Omental fat pad (tissue), 4 donors: ENCODE results near the gene BCAT1. TPM values are rescaled to one million over a fixed set of nuclear protein-coding genes. Genes with fewer than 3 reads are reported as not detected.
"Not testable (repeated sequence)": the region's sequence is repeated elsewhere in the genome, so short reads cannot be mapped to it uniquely, and the experiment has no call there.

Source experiments
- ATAC-seq: fragments of 150-250 bp; one replicate; pipeline ENCODE4 v1.9.1; 2016; ENCODE audit warnings: mild to moderate bottlenecking, moderate library complexity; ENCODE audit not compliant: low FRiP score
- DNase-seq: peaks from one replicate; pipeline ENCODE4 v3.0.0-alpha.2; 2019; ENCODE audit warnings: low spot score
- total RNA-seq, 4 donors: library from RNA; depleted of rRNA; stranded (reverse); fragments of >200 nt; gene quantifications; one replicate each; pipeline ENCODE4 v1.1.0, GENCODE V29; 2016
- TF ChIP-seq, protein P1 (sequence below), 3 donors: fragments of 450-650 bp; IDR thresholded peaks; one replicate each; pipeline ENCODE4 v1.5.1; 2016 to 2017; ENCODE audit warnings: antibody characterized with exemption in 3 of 3, mild to moderate bottlenecking in 3 of 3, moderate library complexity in 2 of 3

BCAT1 gene
- total RNA-seq, 4 donors from 2014 or later: 33.7 to 53.4 (median 44.4) TPM

DNA sequence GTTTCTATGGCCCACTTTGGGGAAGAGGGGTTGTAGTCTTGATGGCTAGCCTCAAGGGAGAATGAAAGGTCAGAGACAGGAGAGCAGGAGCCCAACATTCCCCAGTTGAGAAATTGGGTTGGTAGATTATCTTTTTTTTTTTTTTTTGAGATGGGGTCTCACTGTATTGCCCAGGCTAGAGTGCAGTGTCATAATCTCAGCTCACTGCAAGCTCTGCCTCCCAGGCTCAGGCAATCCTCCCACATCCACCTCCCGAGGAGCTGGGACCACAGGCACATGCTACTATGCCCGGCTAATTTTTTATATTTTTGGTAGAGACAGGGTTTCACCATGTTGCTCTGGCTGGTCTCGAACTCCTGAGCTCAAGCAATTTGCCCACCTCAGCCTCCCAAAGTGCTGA lies 34.9 kb downstream of the BCAT1 start:
- DNase-seq (no peak), ATAC-seq (no peak)
- TF ChIP-seq, protein P1, sequence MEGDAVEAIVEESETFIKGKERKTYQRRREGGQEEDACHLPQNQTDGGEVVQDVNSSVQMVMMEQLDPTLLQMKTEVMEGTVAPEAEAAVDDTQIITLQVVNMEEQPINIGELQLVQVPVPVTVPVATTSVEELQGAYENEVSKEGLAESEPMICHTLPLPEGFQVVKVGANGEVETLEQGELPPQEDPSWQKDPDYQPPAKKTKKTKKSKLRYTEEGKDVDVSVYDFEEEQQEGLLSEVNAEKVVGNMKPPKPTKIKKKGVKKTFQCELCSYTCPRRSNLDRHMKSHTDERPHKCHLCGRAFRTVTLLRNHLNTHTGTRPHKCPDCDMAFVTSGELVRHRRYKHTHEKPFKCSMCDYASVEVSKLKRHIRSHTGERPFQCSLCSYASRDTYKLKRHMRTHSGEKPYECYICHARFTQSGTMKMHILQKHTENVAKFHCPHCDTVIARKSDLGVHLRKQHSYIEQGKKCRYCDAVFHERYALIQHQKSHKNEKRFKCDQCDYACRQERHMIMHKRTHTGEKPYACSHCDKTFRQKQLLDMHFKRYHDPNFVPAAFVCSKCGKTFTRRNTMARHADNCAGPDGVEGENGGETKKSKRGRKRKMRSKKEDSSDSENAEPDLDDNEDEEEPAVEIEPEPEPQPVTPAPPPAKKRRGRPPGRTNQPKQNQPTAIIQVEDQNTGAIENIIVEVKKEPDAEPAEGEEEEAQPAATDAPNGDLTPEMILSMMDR (IDR thresholded peaks at IDR 0.05): no peak

DNA sequence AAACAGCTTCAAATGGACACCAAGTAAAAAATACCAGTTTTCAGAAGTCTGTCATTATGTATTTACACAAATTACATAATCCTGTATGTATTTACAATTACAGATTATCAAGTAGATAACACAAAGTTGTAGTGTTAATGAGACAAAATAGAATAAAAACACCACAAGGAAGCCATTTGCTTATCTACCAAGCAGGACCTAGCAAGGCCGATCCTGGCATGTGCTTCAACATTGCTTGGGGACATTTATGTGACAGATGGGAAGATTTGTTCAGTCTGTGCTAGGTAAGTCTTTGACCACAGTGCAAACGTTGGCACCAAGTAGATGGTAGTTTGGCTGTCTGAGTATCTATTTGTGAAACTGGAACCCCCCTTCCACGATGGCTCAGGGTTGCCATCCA lies 35.8 kb downstream of the BCAT1 start:
- ATAC-seq: no peak
- TF ChIP-seq, protein P1 (IDR thresholded peaks at IDR 0.05): no peak
- DNase-seq: no peak

DNA sequence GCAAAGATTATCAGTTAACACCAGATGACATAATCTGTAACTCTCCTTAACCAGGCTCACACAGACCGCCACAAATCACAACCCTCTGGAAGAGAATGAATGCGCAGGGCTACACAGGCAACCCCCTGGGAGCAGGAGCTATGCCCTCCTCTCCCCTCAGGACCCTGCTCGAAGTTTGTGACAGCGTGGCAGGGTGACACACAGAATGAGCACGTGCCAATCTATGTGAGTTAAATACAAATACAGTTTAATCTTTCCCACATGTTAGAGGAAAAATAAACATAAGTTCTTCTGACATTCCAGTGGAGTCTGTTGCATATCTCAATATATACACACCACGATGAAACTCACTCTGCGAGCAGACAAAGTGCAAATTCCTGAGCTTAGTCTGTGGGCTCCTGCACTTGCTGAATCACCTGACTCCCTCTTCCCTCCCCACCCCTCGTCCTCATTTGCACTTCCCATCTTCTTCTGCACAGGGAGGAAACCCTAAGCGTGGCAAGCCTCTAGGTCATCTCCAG lies 37.6 kb downstream of the BCAT1 start:
- TF ChIP-seq, protein P1 (IDR thresholded peaks at IDR 0.05): no peak
- DNase-seq (no peak), ATAC-seq (no peak)

DNA sequence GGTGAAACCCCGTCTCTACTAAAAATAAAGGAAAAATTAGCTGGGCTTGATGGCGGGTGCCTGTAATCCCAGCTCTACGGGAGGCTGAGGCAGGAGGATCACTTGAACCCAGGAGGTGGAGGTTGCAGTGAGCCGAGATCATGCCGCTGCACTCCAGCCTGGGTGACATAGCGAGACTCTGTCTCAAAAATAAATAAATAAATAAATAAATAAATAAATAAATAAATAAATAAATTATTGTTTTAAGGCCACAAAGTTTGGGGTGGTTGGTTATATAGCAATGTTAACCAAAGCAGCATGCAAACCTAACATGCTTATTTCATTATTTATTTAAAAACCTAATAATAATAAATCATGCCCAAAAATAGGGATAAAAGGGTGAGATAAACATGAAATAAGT lies 38.7 kb downstream of the BCAT1 start:
- ATAC-seq, DNase-seq: not testable (repeated sequence)

DNA sequence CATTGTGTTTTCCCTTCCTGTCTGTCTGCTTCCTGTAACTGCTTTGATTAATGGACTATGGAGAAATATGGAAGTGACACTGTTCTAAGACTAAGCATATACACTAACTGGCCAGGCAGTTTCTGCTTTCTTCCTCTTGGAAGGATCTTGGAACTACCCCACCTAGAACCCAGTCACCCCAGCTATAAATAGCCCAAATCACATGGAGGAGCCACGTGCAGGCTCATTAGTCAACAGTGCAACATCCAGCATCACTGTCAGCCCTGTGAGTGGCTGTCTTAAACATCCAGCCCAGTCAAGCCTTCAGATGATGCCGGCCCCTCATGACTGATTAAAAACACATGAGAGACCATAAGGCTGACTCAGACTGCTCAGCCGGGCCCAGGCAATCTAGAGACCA lies 39.2 kb downstream of the BCAT1 start:
- ATAC-seq (peak; percentile 62), DNase-seq (peak; percentile 49)

DNA sequence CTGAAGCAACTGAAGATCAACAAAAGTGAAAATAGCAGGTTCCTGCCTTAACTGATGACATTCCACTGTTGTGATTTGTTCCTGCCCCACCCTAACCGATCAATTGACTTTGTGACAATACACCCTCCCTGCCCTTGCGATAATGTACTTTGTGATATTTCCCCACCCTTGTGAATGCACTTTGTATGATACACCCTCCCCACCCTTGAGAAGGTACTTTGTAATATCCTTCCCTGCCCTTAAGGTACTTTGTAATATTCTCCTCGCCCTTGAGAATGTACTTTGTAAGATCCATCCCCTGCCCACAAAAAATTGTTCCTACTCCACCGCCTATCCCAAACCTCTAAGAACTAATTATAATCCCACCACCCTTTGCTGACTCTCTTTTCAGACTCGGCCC lies 41.4 kb downstream of the BCAT1 start:
- DNase-seq: no peak
- ATAC-seq: no peak
- TF ChIP-seq, protein P1 (IDR thresholded peaks at IDR 0.05): no peak

More for the DNA sequence above, 39.2 kb downstream of the BCAT1 start:
- TF ChIP-seq, protein P1 (IDR thresholded peaks at IDR 0.05): no peak

DNA sequence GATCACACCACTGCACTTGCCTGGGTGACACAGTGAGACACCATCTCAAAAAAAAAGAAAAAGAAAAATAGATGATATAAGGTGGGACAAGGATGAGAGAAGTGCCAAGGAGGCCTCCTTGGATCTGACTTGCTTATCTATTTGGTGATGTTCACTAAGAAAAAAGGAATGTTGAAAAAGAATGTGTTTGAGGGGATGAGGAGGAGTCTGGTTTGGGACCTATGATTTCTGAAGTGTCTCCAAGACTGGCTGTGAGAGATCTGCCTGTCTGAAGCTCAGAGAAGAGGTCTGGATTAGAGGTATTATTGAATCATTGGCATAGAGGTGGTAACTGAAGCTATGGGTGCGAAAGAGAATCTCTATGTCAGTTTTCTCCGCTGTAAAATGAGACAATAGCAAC lies 42.8 kb downstream of the BCAT1 start:
- TF ChIP-seq, protein P1 (IDR thresholded peaks at IDR 0.05): no peak
- no peak for ATAC-seq

DNA sequence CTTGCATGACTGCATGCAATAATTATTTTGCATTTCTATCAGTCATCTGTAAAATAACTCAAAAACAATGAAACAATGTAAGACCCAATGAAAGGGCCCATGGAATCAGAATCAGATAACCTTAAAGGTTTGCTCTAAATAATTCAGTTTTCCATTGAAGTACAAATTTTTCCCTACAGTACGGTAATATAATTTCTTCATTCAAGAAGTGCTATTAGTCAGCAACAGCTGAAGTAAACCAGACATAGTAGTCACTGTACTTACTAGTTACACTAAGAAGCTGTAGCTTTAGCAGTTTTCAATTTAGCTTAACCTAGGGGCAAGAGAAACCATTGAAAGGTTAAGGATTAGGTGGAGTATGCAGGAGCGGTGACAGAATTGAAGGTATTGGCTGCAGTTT lies 43.5 kb downstream of the BCAT1 start:
- ATAC-seq: no peak
- DNase-seq: no peak
- TF ChIP-seq, protein P1 (IDR thresholded peaks at IDR 0.05): no peak

More for the DNA sequence above, 42.8 kb downstream of the BCAT1 start:
- DNase-seq: no peak
